Measurements from ENCODE around the gene NR4A1. TPM values are rescaled to one million over a fixed set of nuclear protein-coding genes. Genes with fewer than 3 reads are reported as not detected.

The NR4A1 gene
- total RNA-seq, 1 donor from 2014 or later, result 1.0 TPM

DNA sequence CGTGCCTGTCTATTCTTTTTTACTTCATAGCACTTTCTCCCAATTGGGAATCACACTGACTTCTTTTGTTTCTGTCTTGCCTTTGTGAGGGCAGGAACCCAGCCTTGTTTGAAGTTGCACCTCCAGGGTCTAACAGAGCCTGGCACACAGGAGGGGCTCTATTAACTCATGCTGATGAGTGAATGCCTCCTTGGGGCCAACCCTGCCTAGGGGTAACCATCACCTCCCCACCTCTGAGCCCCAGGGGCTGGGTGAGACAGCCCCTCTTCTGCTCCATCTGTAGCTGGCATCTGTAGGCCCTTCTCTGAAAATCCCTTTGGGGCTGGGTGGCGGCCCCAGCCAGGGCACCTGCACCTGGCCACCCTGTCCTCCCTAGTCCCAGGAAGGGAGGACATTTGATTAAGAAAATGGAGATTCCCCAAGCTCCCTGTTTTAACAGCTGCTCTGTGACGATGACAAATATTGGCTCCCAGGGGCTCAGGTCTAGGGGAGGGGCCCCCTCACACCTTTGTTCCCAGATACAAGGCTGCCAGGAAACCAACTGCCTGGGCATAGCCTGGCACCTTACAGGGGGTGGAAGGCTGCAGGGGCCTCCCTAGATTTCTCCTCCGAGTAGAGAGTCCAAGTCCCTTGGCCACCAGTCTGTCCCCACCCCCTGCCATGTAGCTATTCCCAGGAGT lies 32.7 kb upstream of the NR4A1 start:
- Mint-ChIP-seq H3K9me3 (ENCODE audit: unreplicated experiment) (no peaks in the 10 kb centered on the region), H3K36me3 (ENCODE audit: low read depth, unreplicated experiment) (peaks cover 22% of the 10 kb centered on the region), H3K4me1 (ENCODE audit: unreplicated experiment) (peaks cover 15% of the 10 kb centered on the region), H3K27ac (ENCODE audit: unreplicated experiment) (no peak overlapping the region), H3K27me3 (ENCODE audit: unreplicated experiment) (peaks cover 14% of the 10 kb centered on the region), H3K4me3 (ENCODE audit: unreplicated experiment) (no peak overlapping the region)
- TF ChIP-seq, protein P1, sequence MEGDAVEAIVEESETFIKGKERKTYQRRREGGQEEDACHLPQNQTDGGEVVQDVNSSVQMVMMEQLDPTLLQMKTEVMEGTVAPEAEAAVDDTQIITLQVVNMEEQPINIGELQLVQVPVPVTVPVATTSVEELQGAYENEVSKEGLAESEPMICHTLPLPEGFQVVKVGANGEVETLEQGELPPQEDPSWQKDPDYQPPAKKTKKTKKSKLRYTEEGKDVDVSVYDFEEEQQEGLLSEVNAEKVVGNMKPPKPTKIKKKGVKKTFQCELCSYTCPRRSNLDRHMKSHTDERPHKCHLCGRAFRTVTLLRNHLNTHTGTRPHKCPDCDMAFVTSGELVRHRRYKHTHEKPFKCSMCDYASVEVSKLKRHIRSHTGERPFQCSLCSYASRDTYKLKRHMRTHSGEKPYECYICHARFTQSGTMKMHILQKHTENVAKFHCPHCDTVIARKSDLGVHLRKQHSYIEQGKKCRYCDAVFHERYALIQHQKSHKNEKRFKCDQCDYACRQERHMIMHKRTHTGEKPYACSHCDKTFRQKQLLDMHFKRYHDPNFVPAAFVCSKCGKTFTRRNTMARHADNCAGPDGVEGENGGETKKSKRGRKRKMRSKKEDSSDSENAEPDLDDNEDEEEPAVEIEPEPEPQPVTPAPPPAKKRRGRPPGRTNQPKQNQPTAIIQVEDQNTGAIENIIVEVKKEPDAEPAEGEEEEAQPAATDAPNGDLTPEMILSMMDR (IDR thresholded peaks at IDR 0.05; ENCODE audit: unreplicated experiment), result no peak
- DNase-seq (ENCODE audit: low spot score), result no peak

DNA sequence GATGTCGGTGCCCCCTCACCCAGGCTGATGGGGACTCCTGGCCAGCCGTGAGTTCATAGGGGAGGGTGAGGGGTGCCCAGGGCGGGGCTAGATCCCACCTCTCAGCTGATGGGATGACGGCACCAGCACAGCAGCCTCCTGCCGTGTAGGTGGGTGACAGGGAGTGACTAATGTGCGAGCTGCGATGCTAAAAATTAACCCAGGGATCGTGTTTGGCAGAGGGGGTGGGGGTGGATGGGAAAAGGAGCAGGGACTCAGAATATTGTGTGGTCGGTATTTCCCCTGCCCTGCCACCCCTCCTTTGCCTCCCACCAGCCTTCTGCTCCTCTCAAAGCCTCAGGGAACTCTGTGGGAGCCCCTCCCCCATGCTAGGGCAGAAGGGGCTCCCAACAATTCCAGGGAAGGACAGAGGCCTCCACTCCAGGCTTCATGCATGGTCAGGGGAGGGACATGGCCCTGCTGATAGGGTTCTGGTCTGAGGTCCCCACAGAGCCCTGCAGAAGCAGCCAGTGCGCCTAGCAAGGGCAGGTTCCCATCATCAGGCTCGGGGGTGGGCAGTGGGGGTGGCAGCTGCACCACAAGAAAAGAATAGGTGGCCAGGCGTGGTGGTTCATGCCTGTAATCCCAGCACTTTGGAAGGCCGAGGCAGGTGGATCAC lies 32.0 kb upstream of the NR4A1 start:
- Mint-ChIP-seq H3K4me1 (ENCODE audit: unreplicated experiment) (peaks cover 9% of the 10 kb centered on the region), H3K27ac (ENCODE audit: unreplicated experiment) (no peak overlapping the region), H3K9me3 (ENCODE audit: unreplicated experiment) (no peaks in the 10 kb centered on the region), H3K36me3 (ENCODE audit: low read depth, unreplicated experiment) (peaks cover 15% of the 10 kb centered on the region), H3K27me3 (ENCODE audit: unreplicated experiment) (peaks cover 11% of the 10 kb centered on the region), H3K4me3 (ENCODE audit: unreplicated experiment) (no peak overlapping the region)
- DNase-seq (ENCODE audit: low spot score), result no peak
- TF ChIP-seq, protein P1 (IDR thresholded peaks at IDR 0.05; ENCODE audit: unreplicated experiment), result no peak

DNA sequence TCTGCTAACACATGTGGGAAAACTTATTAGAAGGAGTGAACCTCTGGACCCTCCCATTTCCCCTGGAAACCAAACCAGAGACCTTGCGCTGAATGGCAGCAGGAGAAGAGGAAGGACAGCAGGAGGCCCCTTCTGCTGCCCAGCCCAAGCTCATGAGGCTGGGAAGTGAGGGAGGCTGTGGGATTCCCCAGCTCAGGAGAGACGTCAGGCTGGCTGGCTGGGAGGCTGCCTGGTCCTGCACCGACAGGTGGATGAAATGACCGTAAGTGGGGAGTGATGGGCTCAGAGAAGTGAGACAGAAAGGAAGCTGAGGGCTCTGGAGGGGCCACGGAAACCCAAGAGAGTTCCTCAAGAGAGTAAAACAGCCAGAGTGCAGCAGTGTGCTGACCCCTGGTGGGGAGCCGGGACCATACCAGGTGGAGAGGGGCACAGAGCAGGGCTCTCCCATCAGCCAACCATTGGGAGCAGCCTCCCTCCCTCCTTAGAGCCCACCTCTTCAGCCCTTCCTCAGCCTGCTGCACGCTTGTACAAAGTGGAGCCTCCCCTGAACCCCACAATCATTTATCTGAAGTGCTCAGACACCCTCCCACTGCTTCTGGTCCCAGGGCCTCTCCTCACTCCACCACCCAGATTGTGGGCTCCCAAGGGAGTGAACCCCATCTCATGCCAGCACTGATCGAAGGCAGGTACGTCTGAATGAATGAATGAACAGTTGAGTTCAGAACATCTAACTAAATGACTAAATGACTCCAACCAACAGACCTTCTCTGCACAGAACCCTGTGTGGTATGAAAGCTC lies 30.5 kb upstream of the NR4A1 start:
- H3K4me1 Mint-ChIP-seq (ENCODE audit: unreplicated experiment), result peaks cover 13% of the 10 kb centered on the region
- DNase-seq (ENCODE audit: low spot score), result peak; percentile 82
- TF ChIP-seq, protein P1 (IDR thresholded peaks at IDR 0.05; ENCODE audit: unreplicated experiment), result peak; percentile 81
- H3K27me3 Mint-ChIP-seq (ENCODE audit: unreplicated experiment), result peaks cover 12% of the 10 kb centered on the region
- H3K27ac Mint-ChIP-seq (ENCODE audit: unreplicated experiment), result peak overlapping the region; percentile 15
- H3K9me3 Mint-ChIP-seq (ENCODE audit: unreplicated experiment), result no peaks in the 10 kb centered on the region
- H3K36me3 Mint-ChIP-seq (ENCODE audit: low read depth, unreplicated experiment), result peaks cover 13% of the 10 kb centered on the region
- peak overlapping the region; percentile 57 for H3K4me3 Mint-ChIP-seq (ENCODE audit: unreplicated experiment)

DNA sequence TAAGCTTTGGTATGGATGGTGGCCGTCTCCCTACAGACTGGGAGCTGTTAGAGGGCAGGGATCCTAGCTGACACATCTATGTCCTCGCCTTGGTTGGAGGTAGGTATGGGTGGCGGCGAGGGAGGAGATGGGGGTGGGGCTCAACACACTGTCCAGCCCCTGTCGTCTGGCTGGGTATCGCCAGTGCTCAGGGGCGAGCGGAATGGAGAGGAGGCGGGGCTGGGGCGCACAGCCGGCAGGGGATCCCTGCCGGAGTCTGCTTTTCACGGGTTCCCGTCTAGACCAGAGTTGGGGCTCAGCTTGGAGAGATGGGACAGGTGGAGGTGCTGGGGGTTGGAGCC lies 28.4 kb upstream of the NR4A1 start:
- Mint-ChIP-seq H3K27ac (ENCODE audit: unreplicated experiment) (no peak overlapping the region), H3K4me1 (ENCODE audit: unreplicated experiment) (peaks cover 17% of the 10 kb centered on the region), H3K9me3 (ENCODE audit: unreplicated experiment) (no peaks in the 10 kb centered on the region), H3K36me3 (ENCODE audit: low read depth, unreplicated experiment) (no peaks in the 10 kb centered on the region), H3K27me3 (ENCODE audit: unreplicated experiment) (peaks cover 3% of the 10 kb centered on the region), H3K4me3 (ENCODE audit: unreplicated experiment) (peak overlapping the region; percentile 51)
- TF ChIP-seq, protein P1 (IDR thresholded peaks at IDR 0.05; ENCODE audit: unreplicated experiment), result no peak
- no peak for DNase-seq (ENCODE audit: low spot score)
